Neural crest cell (in vitro differentiated cells): ENCODE measurements around the gene HDAC4. TPM values are rescaled to one million over a fixed set of nuclear protein-coding genes. Genes with fewer than 3 reads are reported as not detected.

Source experiments
- DNase-seq: peaks from one replicate; pipeline ENCODE4 v3.0.0; 2021; ENCODE audit warnings: low read depth, mixed read lengths, low spot score
- H3K27ac Mint-ChIP-seq: one replicate; pipeline ENCODE4 v1.8.0; 2021; ENCODE audit warnings: mild to moderate bottlenecking, mixed read lengths; ENCODE audit not compliant: unreplicated experiment
- H3K27me3 Mint-ChIP-seq: 2 replicates; pipeline ENCODE4 v1.8.0; 2021; ENCODE audit warnings: low read depth, mild to moderate bottlenecking, mixed read lengths
- H3K36me3 Mint-ChIP-seq: 2 replicates; pipeline ENCODE4 v1.8.0; 2021; ENCODE audit warnings: low read depth, mild to moderate bottlenecking, mixed read lengths
- H3K4me1 Mint-ChIP-seq: 2 replicates; pipeline ENCODE4 v1.8.0; 2021; ENCODE audit warnings: mixed read lengths
- H3K4me3 Mint-ChIP-seq: one replicate; pipeline ENCODE4 v1.8.0; 2021; ENCODE audit warnings: mild to moderate bottlenecking, mixed read lengths
- H3K9me3 Mint-ChIP-seq: 2 replicates; pipeline ENCODE4 v1.8.0; 2021; ENCODE audit warnings: mixed read lengths
- total RNA-seq: library from RNA; stranded (reverse); gene quantifications from 2 replicates; pipeline ENCODE4 v1.2.1, GENCODE V29; 2021
- TF ChIP-seq, protein P1 (sequence below): fragments of 200-600 bp; sonication (generic); conservative IDR thresholded peaks from 2 replicates; pipeline ENCODE4 v1.5.0; 2021; ENCODE audit warnings: antibody characterized with exemption, mild to moderate bottlenecking

HDAC4 gene
- total RNA-seq, 1 donor from 2014 or later = 52.1 TPM

DNA sequence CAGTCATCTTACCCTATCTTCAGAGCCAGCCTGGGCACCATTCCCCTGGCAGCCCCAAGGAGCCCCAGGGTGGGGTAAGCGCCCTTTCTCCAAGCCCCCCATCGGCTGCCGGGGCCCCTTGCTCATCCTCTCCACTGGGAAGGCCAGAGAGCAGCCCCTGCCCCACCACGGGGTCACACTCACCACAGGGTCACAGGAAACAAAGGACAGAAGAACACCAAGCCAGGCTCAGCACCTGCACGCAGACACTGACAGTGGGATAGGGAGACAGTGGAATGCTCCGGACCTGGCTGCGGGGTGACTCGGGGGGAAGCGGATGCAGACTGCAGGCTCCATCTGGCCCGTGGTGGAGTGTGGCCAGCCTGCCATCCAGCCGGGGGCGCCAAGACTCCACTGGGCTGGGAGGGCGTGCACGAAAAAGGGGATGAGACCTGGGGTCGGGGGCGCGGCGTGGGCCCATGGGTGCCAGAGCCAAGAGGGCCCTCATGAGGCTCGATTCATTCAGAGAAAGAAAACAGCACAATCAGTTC, 21.1 kb downstream of the HDAC4 start:
- DNase-seq = no peak
- Mint-ChIP-seq H3K9me3 (no peaks in the 10 kb centered on the region), H3K27me3 (no peaks in the 10 kb centered on the region), H3K36me3 (peaks cover 13% of the 10 kb centered on the region), H3K4me3 (no peak overlapping the region), H3K27ac (no peak overlapping the region), H3K4me1 (peaks cover 40% of the 10 kb centered on the region)
- TF ChIP-seq, protein P1, sequence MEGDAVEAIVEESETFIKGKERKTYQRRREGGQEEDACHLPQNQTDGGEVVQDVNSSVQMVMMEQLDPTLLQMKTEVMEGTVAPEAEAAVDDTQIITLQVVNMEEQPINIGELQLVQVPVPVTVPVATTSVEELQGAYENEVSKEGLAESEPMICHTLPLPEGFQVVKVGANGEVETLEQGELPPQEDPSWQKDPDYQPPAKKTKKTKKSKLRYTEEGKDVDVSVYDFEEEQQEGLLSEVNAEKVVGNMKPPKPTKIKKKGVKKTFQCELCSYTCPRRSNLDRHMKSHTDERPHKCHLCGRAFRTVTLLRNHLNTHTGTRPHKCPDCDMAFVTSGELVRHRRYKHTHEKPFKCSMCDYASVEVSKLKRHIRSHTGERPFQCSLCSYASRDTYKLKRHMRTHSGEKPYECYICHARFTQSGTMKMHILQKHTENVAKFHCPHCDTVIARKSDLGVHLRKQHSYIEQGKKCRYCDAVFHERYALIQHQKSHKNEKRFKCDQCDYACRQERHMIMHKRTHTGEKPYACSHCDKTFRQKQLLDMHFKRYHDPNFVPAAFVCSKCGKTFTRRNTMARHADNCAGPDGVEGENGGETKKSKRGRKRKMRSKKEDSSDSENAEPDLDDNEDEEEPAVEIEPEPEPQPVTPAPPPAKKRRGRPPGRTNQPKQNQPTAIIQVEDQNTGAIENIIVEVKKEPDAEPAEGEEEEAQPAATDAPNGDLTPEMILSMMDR = no peak

DNA sequence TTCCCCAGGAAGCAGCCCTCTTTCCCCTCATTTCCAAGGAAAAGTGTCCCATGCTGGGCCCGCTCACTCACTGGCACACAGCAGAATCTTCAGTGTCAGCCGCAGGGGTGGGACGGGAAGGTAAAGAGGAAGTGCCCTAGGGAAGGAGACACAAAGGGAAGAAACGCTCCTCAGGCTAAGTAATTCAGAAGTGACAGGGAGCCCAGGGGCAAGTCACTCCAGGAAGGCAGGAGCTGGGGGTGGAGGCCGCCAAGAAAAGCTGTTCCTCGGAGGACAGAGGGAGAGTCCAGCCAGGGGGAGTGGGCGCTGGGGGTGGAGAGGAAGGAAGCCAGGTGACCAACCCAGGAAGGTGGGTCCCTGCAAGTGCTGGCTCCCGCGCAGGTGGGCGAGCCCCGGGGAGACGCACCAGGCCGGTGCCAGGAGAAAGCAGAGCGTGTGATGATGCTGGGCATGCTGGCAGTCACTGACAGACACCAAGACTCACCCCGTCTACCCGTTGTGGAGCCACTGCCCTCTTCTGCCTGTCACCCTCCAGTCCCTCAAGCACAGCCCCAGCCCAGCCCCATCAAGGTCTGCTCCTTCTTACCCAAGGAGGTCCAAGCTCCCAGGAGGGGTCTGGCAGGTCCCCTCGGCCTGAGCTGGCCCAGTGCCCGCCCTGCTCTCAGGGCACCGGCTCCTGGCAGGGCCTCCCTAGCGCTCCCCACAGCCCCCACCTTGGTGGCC, 21.7 kb downstream of the HDAC4 start:
- H3K4me3 Mint-ChIP-seq = no peak overlapping the region
- H3K27ac Mint-ChIP-seq = peak overlapping the region; percentile 43
- no peak for DNase-seq

DNA sequence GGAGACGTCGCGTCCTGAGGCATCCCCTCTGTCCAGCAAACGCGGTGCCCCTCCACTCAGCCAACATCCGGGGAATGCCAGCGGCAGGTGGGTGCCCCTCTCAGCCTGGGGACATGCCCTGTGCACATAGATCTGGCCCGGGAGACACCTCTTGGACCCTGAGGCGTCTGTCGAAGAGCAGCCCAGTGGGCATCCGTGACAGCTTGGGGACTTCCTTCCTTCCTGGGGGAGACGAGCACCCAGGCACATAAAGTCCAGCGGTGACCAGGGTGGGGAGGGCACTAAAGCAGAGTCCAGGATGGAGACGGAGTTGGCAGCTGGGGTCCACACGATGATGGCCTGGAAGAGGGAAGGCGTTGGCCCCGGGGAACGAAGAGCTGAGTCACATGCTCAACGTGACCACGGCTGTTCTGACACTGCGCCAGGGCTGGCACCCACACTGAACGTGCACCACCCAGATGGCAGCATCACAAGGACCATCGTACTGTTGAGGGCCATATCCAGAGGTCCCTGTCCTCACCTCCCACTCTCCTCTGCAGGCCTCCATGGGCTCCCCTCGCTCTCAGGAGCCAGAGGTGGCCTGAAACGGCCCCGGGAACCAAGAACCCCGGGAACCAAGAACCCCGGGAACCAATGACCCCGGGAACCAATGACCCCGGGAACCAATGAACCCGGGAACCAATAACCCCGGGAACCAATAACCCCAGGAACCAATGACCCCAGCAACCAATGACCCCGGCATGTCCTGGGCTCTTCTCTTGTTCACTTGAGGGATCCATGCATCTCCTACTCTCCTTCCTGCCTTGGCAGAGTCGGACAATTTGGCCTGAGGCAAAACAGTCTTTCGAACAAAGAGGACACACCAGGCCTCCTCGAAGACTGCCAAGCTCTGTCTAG, 22.6 kb downstream of the HDAC4 start:
- H3K36me3 Mint-ChIP-seq = peaks cover 7% of the 10 kb centered on the region
- no peaks in the 10 kb centered on the region for H3K27me3 Mint-ChIP-seq
- peak overlapping the region; percentile 43 for H3K27ac Mint-ChIP-seq

More for the DNA sequence above, 21.7 kb downstream of the HDAC4 start:
- H3K36me3 Mint-ChIP-seq = peaks cover 13% of the 10 kb centered on the region
- H3K27me3 Mint-ChIP-seq = no peaks in the 10 kb centered on the region
- TF ChIP-seq, protein P1 = no peak
- peaks cover 40% of the 10 kb centered on the region for H3K4me1 Mint-ChIP-seq
- H3K9me3 Mint-ChIP-seq = no peaks in the 10 kb centered on the region

DNA sequence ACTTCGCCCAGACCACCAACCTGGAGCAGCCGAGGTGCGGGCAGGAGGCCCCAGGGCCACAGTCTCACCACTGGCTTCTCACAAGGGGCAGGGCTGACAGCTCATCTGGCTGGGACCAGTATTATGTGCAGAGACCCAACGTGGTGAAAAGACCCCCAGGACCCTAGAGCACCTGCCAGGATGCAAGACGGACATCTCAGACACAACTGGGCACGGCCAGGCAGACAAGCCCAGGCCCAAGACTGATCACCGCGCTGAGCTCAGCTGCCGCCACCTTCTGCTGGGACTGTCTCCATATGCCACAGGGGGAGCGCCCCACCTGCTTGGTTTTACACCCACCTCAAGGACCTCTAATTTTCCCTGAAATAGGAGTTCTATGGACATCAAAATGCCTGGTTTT, 23.2 kb downstream of the HDAC4 start:
- Mint-ChIP-seq H3K9me3 (no peaks in the 10 kb centered on the region), H3K4me3 (no peak overlapping the region), H3K4me1 (peaks cover 31% of the 10 kb centered on the region), H3K36me3 (peaks cover 6% of the 10 kb centered on the region), H3K27ac (no peak overlapping the region), H3K27me3 (no peaks in the 10 kb centered on the region)
- TF ChIP-seq, protein P1 = no peak
- no peak for DNase-seq

More for the DNA sequence above, 22.6 kb downstream of the HDAC4 start:
- TF ChIP-seq, protein P1 = no peak
- no peaks in the 10 kb centered on the region for H3K9me3 Mint-ChIP-seq
- H3K4me1 Mint-ChIP-seq = peaks cover 35% of the 10 kb centered on the region
- no peak overlapping the region for H3K4me3 Mint-ChIP-seq
- DNase-seq = no peak

DNA sequence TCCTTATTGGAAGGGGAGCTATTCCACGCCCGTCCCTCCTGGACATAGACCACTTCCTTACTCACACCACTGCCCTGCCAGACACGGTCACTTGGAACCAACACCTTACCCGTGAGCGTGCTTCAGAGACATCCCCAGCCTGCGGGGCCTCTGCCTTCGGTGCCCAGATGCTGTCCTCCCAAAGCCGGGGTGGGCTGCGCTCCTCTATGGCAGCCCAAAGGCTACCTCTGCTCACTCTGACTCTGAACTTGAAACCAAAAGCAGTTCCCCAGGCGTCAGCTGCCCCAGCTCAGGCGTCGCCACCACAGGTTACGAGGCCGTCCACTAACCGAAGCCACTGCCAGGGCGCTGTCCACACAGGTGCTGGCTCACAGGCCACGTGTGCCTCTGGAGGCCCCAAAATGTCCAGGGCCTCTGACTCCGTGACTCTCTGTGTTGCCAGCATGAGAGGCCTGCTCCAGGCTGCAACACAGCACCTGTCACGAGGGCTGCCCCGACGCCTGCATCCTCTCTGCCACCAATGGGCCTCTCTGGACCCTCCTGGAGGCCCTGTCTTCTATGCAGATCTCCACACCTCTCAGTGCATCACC, 23.8 kb downstream of the HDAC4 start:
- DNase-seq = no peak
- H3K4me3 Mint-ChIP-seq = no peak overlapping the region
- H3K9me3 Mint-ChIP-seq = no peaks in the 10 kb centered on the region
- TF ChIP-seq, protein P1 = no peak
- H3K4me1 Mint-ChIP-seq = peaks cover 27% of the 10 kb centered on the region
- peak overlapping the region; percentile 20 for H3K27ac Mint-ChIP-seq
- H3K36me3 Mint-ChIP-seq = peaks cover 6% of the 10 kb centered on the region
- H3K27me3 Mint-ChIP-seq = no peaks in the 10 kb centered on the region
